Measurements from ENCODE around the gene NAP1L4.

The NAP1L4 gene

DNA sequence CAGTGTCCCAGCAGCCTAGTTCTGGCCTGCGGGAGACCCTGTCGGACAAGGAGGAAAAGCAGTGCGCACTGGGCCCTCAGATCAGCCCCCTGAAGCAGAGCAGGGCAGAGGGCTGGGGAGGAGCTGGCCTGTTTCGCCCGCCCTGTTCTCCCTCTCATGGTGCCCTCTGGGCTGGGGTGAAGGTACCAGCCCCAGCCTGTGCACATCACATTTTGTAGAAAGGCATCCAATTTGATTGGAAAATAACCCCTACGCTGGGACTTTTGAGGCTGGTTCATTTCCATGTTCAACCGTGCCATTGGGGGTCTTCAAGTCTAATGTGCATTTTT is 832 bp upstream of the NAP1L4 start:
- no peak for DNase-seq (ENCODE audit: low read depth)

DNA sequence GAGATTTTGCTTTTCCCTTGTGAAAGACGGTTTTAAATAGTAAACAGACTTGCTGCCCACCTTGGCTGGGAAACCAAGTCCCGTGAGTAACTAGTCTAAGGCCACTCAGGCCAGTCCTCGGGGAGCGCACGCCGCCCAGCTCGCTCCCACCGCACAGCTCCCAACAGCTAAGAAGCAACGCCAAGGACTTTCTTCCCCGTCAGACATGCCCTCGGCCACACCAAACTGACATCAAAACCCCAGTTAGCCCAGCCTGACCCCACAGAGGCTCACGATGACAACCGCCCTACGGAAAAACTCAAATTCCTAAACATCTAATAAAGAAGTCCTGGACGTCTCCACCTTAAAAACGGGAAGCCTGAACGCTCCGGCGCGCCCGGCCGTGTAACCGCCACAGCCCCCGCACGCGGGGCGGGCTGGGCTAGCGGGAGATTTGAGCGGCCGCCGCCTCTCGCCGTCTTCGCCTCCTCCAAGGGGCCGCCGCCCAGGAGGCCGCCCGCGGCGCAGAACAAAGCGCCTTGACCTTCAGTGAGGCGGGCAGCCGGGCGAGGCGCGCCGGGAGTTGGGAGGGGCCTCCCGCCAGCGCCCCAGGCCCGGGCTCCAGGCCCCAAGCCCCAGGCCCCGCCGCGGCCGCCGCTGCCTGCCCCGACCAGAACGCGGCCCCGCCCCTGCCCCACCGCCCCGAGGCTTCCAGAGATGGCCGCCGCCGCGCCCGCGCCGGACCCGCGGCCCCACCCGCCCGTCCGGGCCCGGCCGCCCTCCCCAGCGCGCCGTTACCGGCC is 486 bp downstream of the NAP1L4 start:
- no peak for DNase-seq (ENCODE audit: low read depth)

DNA sequence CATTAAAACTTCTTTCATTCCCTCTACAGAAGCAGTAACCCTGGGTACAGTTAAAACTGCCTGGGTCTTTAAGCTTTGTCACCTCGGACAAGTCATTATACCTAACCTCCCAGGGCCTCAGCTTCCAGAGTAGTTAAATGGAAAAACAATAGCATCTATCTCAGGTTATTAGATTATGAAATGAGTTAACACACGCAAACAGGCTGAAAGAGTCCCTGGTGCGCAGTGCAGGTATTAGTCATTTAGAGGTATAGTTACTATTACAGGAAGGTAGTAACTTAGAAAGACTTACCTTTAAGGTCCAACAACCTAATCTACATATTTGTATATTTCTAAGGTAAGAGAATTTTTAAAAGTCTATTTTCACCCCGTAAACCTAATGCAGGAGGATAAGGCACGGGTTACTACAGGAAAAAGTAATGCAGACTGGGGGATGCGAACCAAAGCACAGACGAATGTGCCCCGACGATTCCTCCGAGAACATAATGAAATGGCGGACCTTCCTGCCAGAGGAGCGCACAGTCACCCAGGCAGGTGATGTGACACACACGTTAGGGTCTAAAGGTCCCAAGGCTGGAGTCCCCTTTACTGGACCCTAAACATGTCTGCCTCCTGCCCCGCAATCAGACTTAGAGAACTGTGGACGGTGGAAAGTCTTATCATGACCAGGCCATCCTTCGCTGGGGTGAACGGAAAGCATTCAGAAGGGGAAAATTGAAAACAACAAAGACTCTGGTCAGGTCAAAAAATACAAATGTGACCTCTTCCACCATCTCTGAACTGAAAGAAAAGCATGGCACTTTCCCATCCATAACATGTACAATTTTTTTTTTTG is 1.3 kb downstream of the NAP1L4 start:
- DNase-seq (ENCODE audit: low read depth) = no peak

DNA sequence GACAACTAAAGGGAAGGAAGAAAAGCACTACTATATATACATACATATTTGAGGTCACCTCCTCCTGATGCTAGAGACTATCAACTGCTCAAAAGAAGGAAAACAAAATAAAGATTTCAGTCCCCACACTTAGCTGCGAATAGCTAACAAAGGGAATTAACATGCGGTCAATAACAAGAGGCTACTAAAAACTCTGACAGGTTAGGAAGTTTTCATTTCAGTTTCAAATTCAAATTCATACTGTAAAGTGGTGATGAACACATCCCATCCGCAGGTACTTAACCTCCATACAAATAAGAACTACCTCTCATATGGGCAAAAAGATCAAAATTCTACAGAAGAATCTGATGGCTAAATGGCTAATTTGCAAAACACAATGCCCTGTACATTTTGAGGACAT is 2.6 kb downstream of the NAP1L4 start:
- no peak for DNase-seq (ENCODE audit: low read depth)

DNA sequence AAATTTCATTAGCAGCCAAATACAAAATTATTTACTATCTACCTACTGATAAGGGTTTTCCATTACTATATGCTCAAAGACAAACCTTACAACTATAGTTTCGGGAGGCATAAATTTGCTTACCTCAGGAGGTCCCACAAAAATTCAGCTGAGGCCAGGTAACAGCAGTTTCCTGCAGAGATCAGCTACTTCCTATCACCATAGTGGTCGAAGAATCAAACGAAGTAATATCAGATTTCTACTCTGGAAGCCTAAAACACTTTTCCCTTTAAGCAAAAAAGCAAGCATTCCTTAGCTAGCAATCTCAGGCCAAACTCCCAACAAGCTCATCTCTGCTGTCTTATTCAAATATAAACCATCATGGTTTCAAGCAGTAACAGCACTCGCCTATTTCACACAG is 3.1 kb downstream of the NAP1L4 start:
- DNase-seq (ENCODE audit: low read depth) = no peak

DNA sequence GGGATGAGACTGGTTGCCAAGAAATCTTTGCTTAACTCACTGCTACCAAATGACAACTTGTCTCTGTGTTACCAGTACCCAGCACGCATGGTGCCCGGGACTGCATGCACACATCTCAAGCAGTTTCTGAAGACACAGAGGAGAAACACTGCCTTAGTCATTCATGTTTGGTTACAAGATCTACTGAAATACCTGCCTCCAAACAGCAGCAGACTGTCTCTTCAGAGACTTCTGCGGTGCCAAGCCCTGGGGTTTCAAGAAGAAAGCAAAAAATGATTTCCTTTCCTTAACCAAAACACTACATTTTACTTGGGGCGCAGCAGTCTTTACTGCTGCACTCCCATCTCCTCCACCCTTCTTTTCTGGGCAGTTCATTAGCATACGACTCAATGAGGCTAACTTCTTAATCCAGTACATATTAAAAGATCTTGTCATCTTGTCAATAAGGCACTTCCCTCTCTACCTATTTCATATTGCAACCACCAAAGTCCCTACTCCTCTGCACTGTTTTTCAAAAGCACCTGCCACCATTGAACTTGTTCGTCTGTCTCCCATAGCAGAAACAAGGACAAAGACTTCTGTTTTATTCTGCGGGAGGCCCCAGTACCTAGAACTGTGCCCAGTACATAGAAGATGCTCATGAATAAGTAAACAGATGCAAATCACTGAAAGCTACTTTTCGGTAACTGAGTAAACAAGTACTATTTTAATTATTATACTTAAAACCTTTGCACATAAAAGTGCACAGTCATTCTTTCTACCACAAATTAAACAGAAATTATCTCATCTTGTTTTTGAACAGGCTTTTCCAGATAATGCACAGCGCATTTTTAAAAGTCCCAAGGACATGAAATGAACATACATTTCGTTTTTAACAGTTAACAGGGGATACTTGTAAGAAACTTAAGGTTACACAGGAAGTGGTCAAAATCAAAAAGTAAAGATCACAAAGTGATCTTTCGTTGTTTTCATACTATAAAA is 4.0 kb downstream of the NAP1L4 start:
- no peak for DNase-seq (ENCODE audit: low read depth)

DNA sequence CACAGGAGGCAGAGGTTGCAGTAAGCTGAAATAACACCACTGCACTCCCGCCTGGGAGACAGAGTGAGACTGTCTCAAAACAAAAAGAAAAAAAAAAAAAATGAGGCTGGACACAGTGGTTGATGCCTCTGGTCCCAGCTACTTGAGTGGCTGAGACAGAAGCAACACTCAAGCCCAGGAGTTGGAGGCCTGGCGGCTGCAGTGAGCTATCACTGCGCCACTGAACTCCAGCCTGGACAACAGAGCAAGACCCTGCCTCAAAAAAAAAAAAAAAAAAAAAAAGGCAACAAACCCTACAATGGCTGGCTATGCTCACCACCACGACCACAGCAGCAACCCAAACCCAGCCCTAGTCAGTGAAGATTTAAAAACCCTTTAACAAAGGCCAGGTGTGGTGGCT is 8.2 kb downstream of the NAP1L4 start:
- no peak for DNase-seq (ENCODE audit: low read depth)

DNA sequence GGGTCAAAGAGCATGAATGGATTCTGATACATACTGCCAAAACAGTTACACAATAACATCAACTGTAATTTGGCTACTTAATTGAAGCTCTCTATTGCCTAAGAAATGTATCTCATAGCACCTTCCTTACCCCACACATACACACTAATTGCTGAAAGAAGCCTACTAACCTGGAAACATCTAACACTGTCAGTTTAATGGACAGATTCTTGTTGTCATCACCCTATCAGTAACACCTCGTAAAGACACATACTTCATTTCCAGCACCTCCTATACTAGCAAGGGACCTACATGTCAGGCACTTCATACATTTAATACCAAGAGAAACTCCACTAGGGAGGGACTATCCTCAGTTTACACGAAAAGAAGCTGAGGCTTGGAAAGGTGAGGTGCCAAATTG is 9.9 kb downstream of the NAP1L4 start:
- DNase-seq (ENCODE audit: low read depth) = no peak

DNA sequence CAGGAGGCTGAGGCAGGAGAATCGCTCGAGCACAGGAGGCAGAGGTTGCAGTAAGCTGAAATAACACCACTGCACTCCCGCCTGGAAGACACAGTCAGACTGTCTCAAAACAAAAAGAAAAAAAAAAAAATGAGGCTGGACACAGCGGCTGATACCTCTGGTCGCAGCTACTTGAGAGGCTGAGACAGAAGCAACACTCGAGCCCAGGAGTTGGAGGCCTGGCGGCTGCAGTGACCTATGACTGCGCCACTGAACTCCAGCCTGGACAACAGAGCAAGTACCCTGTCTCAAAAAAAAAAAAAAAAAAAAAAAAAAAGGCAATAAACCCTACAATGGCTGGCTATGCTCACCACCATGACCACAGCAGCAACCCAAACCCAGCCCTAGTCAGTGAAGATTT is 11.0 kb downstream of the NAP1L4 start:
- no peak for DNase-seq (ENCODE audit: low read depth)

DNA sequence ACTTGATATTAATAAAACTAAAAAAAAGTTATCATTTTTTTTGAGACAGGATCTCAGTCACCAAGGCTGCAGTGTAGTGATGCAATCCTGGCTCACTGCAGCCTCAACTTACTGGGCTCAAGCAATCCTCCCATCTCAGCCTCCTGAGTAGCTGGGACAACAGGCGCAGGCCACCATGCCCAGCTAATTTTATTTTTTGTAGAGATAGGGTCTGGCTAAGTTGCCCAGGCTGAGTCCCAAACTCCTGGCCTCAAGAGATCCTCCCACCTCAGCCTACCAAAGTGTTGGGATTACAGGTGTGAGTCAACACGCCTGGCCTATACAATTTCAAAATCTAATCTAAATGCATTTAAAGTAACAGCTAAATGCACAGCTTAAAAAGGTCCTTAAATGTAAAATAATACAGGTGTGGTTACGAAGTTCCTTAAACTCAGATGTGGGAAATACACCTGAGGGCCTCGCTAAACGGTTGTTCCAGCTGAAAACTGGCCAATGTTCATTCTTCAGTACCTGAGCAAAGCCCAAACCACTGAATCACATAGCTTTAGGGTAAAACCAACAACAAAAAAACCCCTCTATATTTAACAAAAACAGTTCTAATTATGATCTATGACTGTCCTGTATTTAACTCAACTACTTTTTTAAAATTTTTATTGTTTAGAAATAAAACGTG is 11.8 kb downstream of the NAP1L4 start:
- DNase-seq (ENCODE audit: low read depth) = no peak

DNA sequence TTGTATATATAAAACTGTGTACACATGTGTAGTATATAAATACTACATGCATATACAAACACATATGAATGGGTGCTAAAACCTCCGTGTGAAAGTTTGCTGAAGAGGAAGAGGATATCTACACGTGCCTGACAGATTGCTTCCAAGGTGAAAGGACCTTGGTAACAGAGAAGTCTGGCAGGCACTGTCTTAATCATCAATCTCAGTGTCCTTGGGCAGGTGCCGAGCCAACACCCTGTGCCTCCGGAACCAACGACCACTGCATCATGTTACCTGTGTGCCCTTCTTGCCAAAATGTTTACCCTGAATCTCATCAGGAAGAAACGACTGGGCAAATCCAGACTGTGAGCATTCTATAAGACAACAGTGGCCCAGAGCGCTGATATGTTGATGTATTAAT is 15.0 kb downstream of the NAP1L4 start:
- no peak for DNase-seq (ENCODE audit: low read depth)

DNA sequence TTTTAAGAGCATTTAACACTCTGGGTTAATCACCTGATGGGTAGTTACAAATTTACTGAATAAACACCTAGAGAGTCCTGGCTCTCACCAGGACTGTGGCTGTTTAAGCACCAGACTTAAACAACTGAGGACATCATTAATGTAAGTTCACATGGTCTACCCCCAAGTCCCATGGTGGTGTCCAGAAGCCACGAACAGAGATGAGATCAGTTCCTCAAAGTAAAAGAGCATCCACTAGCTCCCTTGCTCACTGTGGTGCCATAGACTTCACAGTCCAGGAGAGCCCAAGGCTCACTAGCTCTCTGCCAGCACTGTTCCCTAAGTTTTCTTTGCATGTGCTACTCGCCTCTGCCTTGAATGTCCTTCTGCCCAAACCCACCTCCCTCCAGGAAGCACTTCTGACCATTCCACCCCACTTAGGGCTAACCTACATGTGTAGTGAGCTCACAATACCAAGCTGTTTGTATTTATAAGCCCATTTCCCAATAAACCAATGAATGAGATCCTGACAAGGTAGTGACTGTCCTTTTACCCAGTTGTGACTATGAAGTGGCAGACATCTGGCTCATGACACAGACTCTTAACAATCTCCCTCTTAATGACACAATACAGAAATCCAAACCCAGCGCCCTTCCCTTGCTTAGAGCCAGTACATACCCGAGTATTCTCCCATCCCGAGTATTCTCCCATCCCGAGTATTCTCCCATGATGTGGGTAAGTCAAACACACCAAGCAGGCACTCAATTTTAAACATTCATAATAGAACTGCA is 15.7 kb downstream of the NAP1L4 start:
- DNase-seq (ENCODE audit: low read depth) = no peak

DNA sequence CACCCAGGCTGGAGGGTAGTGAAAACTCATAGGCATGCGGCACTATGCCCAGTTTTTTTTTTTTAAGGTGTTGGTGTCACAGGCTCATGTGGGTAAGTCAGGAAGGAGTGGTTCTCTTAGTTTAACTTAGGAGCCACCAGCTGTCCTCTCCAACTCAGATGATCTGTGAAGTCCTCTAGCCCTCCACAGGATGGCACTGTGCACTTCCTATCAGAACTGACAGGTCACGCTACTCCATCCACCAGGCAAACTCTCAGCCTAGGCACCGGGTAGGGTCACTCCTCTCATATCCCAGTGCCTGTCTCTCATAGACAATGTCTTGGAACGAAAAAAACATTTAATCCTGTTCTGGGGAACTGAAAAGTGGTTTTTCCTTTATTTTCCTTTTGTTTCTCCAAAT is 16.5 kb downstream of the NAP1L4 start:
- DNase-seq (ENCODE audit: low read depth) = no peak

DNA sequence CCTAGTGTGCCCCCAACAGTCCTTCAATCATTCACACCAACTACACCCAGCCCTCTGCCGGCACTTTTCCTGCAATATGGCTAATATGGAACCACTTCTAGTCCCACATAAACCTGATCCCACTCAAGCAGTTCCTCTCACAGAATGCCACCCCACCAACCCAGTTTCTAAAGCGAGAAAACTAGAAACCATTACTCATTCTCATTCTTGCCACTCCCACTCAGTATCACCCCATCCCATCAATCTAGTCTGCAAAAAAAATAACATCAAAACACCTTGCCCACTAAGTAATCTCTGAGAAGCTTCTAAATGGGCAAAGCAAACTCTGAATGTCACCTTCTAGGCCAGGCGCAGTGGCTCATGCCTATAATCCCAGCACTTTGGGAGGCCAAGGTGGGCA is 17.9 kb downstream of the NAP1L4 start:
- no peak for DNase-seq (ENCODE audit: low read depth)

DNA sequence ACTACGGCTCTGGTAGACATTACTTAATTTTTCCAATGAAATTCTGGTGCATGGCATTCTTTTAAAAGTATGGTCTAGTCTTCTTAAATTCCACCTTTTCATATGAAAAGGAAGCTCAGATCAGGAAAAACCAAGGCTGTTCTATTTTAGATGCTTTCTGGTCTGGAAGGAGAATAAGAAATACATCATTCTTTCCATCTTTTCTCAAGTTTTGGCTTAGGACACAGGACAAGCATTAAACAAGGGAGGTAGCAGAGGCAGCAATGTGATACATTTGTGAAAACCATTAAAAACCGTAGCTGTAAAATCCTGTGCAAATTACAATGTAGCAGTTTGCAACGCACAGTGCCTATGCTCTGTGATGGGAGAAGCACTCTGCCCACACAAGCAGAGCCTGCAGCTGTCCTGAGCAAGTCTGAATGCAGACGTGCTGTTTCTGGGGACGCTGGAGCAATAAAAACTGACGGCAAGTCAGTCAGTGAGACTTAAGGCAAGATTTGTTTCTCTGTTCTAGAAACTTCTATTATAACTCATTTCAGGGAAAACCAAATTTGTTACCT is 23.7 kb downstream of the NAP1L4 start:
- no peak for DNase-seq (ENCODE audit: low read depth)

DNA sequence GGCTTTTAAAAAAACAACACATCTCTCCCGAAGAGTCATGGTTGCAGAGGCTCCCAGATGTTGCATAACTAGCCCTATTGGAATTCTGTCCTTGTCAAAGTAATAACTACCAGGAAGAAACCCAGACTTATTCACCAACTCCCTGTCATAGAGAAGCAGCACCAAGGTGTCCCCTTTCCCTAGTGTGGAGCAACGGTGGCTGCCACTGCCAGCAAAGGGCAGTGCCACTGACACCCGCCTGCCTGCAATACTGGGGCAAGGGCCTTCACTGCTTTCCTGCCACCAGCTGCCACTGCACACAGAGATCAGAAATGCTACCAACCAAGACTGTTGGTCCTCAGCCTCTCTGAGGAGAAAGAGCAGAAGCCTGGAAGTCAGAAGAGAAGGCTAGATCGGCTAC is 27.3 kb downstream of the NAP1L4 start:
- no peak for DNase-seq (ENCODE audit: low read depth)

DNA sequence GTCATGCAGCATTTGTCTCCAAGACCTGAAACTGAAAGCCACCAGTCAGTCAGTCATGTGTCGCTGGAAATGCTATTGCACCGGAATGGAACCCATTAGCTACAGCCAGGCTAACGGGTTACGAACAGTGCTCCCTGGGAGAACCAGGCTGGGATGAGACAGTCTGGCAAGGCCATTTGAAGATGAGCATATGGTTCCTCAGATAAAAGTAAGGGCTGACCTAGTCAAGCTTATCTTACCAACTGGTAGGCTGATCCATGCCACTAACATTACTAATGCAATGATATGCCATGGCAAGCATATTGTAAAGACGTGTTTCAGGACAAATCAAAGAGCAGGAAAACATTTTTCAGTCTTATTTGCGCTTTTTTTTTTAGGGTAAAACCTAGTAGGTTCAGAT is 28.4 kb downstream of the NAP1L4 start:
- DNase-seq (ENCODE audit: low read depth) = no peak

DNA sequence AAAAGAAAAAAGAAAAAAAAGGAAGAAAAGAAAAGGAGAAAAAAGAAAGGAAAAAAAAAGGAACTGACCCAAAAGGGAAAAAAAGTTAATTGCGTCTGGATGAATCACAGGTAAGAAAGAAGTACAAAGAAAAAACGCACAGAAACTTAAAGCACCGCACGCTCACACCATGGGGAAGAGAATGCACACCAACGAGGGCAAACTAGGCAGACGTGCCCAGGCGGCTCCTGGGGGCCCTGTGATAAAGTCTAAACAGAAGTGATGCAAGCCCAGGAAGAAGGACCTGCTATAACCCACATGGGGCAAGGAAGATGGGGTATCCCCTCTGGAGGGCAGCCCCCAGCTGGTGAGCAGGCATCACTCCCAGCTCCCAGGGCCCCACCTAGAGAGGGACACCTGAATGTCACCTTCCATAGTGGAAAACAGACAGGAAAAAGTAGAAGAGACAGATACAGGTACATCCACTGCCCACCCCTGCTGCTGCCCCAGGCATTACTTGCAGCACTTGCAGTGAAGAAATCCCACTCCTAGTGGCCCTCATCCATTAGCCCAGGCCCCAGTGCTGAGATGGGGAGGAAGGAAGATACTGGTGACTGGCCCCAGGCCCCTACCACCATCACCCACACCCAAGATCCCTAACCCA is 28.9 kb downstream of the NAP1L4 start:
- DNase-seq (ENCODE audit: low read depth) = no peak

DNA sequence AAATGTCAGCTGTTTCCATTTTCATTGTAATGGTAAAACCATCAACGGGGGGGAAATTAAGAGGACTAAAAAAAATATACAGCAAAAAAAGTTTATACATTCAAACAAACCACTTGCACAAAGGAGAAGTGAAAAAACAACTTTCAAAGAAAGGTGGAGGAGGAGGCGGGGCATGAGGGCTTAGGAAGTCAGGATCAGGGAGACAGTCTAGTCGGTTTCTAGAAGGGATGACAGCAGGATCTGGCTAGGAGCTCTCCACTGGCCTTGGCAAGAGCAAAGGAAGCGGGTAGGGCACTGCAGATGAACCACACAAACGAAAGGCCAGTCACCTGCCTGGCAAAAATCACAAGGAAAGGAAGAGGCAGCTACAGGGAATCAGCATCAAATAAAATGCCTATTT is 31.0 kb downstream of the NAP1L4 start:
- no peak for DNase-seq (ENCODE audit: low read depth)

DNA sequence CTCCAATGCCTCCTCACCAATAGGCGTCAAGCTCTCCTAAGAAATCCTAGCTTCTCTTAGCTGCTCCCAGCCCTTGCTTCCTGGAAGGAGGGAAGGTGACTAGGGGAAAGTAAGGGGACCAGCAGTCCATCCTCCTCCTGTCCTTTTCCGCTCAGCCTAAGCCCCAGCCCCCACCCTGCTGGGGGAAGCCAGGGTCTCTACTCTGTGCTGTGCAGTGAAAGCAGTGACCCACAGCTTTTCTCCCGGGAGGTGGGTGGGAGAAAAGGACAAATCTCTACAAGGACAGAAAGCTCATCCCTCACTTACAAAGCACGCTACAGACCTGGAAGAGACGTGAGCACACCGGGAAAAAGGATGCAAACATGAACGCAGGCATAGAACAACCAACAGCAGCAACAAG is 32.0 kb downstream of the NAP1L4 start:
- no peak for DNase-seq (ENCODE audit: low read depth)
